ENCODE results near the gene B3GNT7. TPM values are rescaled to one million over a fixed set of nuclear protein-coding genes. Genes with fewer than 3 reads are reported as not detected.
"Not testable (repeated sequence)": the region's sequence is repeated elsewhere in the genome, so short reads cannot be mapped to it uniquely, and the experiment has no call there.

B3GNT7 gene
- total RNA-seq, 1 experiment from 2014 or later, result 8.9 TPM

DNA sequence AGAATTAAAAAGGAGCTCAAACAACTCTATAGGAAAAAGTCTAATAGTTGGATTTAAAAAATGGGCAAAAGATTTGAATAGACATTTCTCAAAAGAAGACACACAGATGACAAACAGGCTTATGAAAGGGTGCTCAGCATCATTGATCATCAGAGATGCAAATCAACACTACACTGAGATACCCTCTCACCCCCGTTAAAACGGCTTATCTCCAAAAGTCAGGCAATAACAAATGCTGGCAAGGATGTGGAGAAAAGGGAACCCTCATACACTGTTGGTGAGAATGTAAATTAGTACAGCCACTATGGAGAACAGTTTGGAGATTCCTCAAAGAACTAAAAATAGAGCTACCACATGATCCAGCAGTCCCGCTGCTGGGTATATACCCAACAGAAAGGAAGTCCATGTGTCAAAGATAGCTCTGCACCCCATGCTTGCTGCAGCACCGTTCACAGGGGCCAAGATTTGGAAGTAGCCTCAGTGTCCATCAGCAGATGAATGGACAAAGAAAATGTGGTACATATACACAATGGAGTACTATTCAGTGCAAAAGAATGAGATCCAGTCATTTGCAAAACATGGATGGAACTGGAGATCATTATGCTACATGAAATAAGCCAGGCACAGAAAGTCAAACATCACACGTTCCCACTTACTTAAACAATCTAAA is 46.7 kb upstream of the B3GNT7 start:
- CTCF ChIA-PET, result interaction anchor here (0.6 kb wide), 1 partner anchor 13 kb away, joined by 3 read pairs; no protein-coding TSS in a partner anchor
- H3K27me3 Mint-ChIP-seq (ENCODE audit: unreplicated experiment), result no peaks in the 10 kb centered on the region
- no peak for DNase-seq
- intact Hi-C loops (cut with micrococcal nuclease; ENCODE audit: unreplicated experiment), result no loop called here
- H3K36me3 Mint-ChIP-seq (ENCODE audit: insufficient read depth, unreplicated experiment), result no peaks in the 10 kb centered on the region
- TF ChIP-seq CTCF (IDR thresholded peaks at IDR 0.05; ENCODE audit: unreplicated experiment), result no peak
- H3K27ac Mint-ChIP-seq (ENCODE audit: unreplicated experiment), result peak overlapping the region; percentile 62
- peaks cover 33% of the 10 kb centered on the region for H3K4me1 Mint-ChIP-seq (ENCODE audit: low read depth, unreplicated experiment)
- H3K4me3 Mint-ChIP-seq (ENCODE audit: low read depth, unreplicated experiment), result no peak overlapping the region
- no peaks in the 10 kb centered on the region for H3K9me3 Mint-ChIP-seq (ENCODE audit: low read depth, unreplicated experiment)
- BruUV-seq (replicated peaks), result no TSS peak

DNA sequence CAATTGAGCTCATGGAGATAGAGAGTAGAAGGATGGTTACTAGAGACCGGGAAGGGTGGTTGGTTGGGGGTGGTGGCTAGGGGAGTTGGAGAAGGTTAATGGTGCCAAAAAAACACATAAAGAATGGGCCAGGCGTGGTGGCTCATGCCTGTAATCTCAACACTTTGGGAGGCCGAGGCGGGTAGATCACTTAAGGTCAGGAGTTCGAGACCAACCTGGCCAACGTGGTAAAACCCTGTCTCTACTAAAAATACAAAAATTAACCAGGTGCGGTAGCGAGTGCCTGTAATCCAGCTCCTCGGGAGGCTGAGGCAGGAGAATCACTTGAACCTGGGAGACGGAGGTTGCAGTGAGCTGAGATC is 46.2 kb upstream of the B3GNT7 start:
- BruUV-seq (replicated peaks); H3K27ac Mint-ChIP-seq (ENCODE audit: unreplicated experiment); H3K4me3 Mint-ChIP-seq (ENCODE audit: low read depth, unreplicated experiment); H3K36me3 Mint-ChIP-seq (ENCODE audit: insufficient read depth, unreplicated experiment); H3K9me3 Mint-ChIP-seq (ENCODE audit: low read depth, unreplicated experiment); intact Hi-C loops (cut with micrococcal nuclease; ENCODE audit: unreplicated experiment); H3K27me3 Mint-ChIP-seq (ENCODE audit: unreplicated experiment); DNase-seq; CTCF ChIA-PET: not testable (repeated sequence)
- H3K4me1 Mint-ChIP-seq (ENCODE audit: low read depth, unreplicated experiment), result peaks cover 28% of the 10 kb centered on the region

GRCh38 chr2:231351648-231352047 is 43.9 kb upstream of the B3GNT7 start:
- TF ChIP-seq CTCF (IDR thresholded peaks at IDR 0.05; ENCODE audit: unreplicated experiment), result no peak
- BruUV-seq (replicated peaks), result no TSS peak
- Mint-ChIP-seq H3K9me3 (ENCODE audit: low read depth, unreplicated experiment) (no peaks in the 10 kb centered on the region), H3K27ac (ENCODE audit: unreplicated experiment) (no peak overlapping the region), H3K36me3 (ENCODE audit: insufficient read depth, unreplicated experiment) (no peaks in the 10 kb centered on the region), H3K4me3 (ENCODE audit: low read depth, unreplicated experiment) (no peak overlapping the region), H3K4me1 (ENCODE audit: low read depth, unreplicated experiment) (peaks cover 23% of the 10 kb centered on the region), H3K27me3 (ENCODE audit: unreplicated experiment) (no peaks in the 10 kb centered on the region)
- DNase-seq, result no peak
- CTCF ChIA-PET, result no interaction called here
- intact Hi-C loops (cut with micrococcal nuclease; ENCODE audit: unreplicated experiment), result no loop called here

DNA sequence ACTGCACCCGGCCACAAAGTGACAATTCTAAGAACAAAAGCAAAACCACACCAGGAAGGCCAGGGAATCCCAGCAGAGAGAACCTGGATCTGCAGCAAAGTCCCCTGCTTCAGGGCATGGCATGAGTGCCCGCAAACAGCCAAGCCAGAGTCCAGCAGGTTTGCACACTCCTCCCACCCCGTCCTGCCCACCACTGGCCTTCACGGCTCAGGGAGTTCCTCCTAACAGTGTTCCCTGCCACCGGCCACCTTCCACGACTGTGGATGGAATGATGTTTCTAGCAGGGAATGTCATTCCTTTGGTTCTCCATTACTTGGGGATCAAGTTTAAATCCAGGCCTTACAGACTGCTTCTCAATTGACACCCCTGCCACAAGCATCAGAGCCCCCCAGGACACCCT is 42.0 kb upstream of the B3GNT7 start:
- intact Hi-C loops (cut with micrococcal nuclease; ENCODE audit: unreplicated experiment), result no loop called here
- no peak overlapping the region for H3K27ac Mint-ChIP-seq (ENCODE audit: unreplicated experiment)
- CTCF ChIA-PET, result interaction anchor here (0.6 kb wide), 1 partner anchor 465 kb away, joined by 8 read pairs; no protein-coding TSS in a partner anchor
- H3K4me3 Mint-ChIP-seq (ENCODE audit: low read depth, unreplicated experiment), result no peak overlapping the region
- BruUV-seq (replicated peaks), result no TSS peak
- H3K9me3 Mint-ChIP-seq (ENCODE audit: low read depth, unreplicated experiment), result no peaks in the 10 kb centered on the region
- DNase-seq, result no peak
- H3K27me3 Mint-ChIP-seq (ENCODE audit: unreplicated experiment), result no peaks in the 10 kb centered on the region
- no peak for TF ChIP-seq CTCF (IDR thresholded peaks at IDR 0.05; ENCODE audit: unreplicated experiment)
- no peaks in the 10 kb centered on the region for H3K36me3 Mint-ChIP-seq (ENCODE audit: insufficient read depth, unreplicated experiment)
- peaks cover 8% of the 10 kb centered on the region for H3K4me1 Mint-ChIP-seq (ENCODE audit: low read depth, unreplicated experiment)
